H1 (cell line): ENCODE measurements around the gene CISTR. TPM values are rescaled to one million over a fixed set of nuclear protein-coding genes. Genes with fewer than 3 reads are reported as not detected.

Source experiments
- RNF2 ChIP-seq: fragments of 200-900, 300-1000 bp; sonication (generic); IDR thresholded peaks from 2 replicates; pipeline ENCODE4 v1.7.1; 2016; ENCODE audit warnings: borderline replicate concordance, low read depth, mild to moderate bottlenecking, antibody characterized with exemption, low read length; ENCODE audit not compliant: poor library complexity, severe bottlenecking; ENCODE audit errors: missing control alignments
- polyA plus RNA-seq, 7 experiments: library from polyadenylated mRNA; depleted of rRNA in 3 of 7; stranded (reverse) in 5 of 7; unstranded in 2 of 7; fragments of >200 nt in 5 of 7; fragments of 200-250 nt in 2 of 7; gene quantifications; 1 replicate in 5 of 7; 2 replicates in 1 of 7; 4 replicates in 1 of 7; pipeline versions ENCODE4 v1.2.1 to v1.2.3, GENCODE V29; 2011 to 2013; ENCODE audit warnings: missing spikeins in 2 of 7, mixed read lengths in 2 of 7
- total RNA-seq: library from RNA; stranded (reverse); fragmentation: NEBNext Ultra II Directional; extraction: Animal tissue kit (Norgen Biotek cat#: 25700); gene quantifications from 2 replicates; pipeline ENCODE4 v1.2.1, GENCODE V29; 2021

CISTR gene
- total and polyA plus RNA-seq, 2 of the 8 experiments (the other 6 are each of a cell fraction or from before 2014, with no cell fraction given): not detected

DNA sequence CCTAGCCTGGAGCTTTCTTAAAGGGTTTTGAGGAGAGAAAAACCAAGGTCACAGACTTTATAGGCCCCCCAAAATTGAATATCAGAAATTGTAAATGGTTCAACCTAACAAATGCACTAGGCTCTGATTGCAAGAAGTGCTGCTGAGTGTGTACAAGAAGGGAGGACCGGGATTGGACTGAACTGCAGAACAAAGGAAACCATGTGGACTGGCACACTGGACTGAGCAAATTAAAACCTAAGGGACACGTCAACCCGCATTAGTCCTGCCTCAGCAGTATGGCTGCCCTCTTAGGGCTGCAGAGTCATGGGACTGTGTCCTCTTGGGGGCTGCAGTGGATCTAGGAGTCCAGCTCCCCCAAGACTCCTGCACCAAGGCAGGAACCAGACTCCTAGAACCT lies 842 bp upstream of the CISTR start (continued):
- TF ChIP-seq RNF2: no peak
